ENCODE measurements around the gene STXBP2. TPM values are rescaled to one million over a fixed set of nuclear protein-coding genes. Genes with fewer than 3 reads are reported as not detected.
A peak's percentile ranks its signal among the peaks of the same experiment; 100 is the strongest.

Gene STXBP2
- total and polyA plus RNA-seq, 8 donors = 32.5 to 277 (median 41.7) TPM

DNA sequence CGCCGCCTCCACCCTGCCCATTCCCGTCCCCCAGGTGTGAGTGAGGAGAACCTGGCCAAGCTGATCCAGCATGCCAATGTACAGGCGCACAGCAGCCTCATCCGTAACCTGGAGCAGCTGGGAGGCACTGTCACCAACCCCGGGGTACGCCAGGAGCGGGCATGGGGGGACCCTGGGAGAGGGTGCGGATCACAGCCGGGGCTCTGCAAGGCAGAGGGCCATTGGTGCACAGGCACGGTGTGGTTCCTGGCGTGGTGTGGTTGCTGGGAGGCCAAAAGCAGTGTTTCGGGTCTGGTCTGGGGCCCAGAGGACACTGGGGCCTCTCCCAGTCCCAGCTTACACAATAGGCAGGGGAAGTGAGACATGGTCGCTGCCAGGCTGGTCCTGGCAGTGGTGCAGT, 8.3 kb downstream of the STXBP2 start:
- DNase-seq (peak in 1 of 4 donors; percentile 80), ATAC-seq (peak; percentile 22)
- Histone ChIP-seq H3K9me3 (no peaks in the 10 kb centered on the region), H3K4me1 (peaks cover 0 to 36% of the 10 kb centered on the region in 2 donors), H3K27ac (peak overlapping the region in 1 of 2 donors; percentile 83), H3K36me3 (peaks cover 0 to 64% of the 10 kb centered on the region in 2 donors), H3K4me3 (peak overlapping the region in 1 of 2 donors; percentile 41), H3K27me3 (peaks cover 0 to 6% of the 10 kb centered on the region in 2 donors)
- intact Hi-C loops (cut with DNase I) = no loop called here
- TF ChIP-seq, protein P1, sequence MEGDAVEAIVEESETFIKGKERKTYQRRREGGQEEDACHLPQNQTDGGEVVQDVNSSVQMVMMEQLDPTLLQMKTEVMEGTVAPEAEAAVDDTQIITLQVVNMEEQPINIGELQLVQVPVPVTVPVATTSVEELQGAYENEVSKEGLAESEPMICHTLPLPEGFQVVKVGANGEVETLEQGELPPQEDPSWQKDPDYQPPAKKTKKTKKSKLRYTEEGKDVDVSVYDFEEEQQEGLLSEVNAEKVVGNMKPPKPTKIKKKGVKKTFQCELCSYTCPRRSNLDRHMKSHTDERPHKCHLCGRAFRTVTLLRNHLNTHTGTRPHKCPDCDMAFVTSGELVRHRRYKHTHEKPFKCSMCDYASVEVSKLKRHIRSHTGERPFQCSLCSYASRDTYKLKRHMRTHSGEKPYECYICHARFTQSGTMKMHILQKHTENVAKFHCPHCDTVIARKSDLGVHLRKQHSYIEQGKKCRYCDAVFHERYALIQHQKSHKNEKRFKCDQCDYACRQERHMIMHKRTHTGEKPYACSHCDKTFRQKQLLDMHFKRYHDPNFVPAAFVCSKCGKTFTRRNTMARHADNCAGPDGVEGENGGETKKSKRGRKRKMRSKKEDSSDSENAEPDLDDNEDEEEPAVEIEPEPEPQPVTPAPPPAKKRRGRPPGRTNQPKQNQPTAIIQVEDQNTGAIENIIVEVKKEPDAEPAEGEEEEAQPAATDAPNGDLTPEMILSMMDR (IDR thresholded peaks at IDR 0.05) = no peak

DNA sequence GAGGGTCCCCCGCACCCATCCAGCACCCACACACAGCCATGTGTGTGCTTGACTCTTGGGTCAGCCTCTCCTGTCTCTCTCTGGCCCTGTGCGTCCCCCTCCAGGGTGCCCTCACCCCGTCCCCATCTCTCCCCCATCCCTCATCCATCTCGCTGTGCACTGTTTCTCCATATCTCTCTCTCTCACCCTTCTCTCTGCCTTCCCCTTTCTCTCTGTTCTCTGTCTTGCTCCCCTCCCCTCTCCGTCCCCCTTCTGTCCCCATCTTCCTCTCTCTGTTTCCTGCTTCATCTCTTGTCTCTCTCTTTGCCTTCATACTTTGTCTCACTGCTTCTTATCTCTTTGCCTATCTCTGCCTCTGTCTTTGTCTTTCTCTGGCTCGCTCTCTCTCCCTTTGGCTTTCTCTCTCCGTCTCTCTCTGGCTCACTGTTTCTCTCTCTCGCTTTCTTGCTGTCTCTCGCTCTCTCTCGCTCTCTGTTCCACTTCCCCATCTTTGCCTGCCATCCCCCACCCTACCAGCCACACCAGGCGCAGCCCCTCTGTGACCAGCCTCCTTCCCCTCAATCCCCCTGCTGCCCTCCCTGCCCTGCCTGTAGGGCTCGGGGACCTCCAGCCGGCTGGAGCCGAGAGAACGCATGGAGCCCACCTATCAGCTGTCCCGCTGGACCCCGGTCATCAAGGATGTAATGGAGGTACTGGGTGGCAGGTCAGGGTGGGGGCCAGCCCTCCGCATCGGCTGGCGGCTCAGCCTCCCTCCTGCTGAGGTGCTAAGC, 8.9 kb downstream of the STXBP2 start:
- intact Hi-C loops (cut with DNase I) = no loop called here
- TF ChIP-seq, protein P1 (IDR thresholded peaks at IDR 0.05) = no peak
- Histone ChIP-seq H3K4me1 (peaks cover 0 to 36% of the 10 kb centered on the region in 2 donors), H3K27me3 (peaks cover 0 to 6% of the 10 kb centered on the region in 2 donors), H3K36me3 (peaks cover 0 to 57% of the 10 kb centered on the region in 2 donors), H3K9me3 (no peaks in the 10 kb centered on the region), H3K27ac (peak overlapping the region in 1 of 2 donors; percentile 83), H3K4me3 (peak overlapping the region in 1 of 2 donors; percentile 41)
- no peak for ATAC-seq
- DNase-seq = peak in 1 of 4 donors; percentile 70

DNA sequence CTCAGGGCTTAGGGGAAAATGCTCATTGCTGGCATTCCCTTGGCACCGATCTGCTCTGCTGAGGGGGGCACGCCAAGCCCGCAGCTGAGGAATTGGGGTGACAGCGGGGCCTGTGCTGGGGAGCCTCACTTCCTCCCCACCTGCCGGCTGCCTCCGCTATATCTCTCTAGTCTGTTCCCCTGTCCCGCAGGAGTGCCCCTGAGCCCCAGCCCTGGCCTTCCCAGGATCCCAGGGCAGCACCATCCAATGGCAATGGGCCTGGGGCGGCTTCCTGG, 9.5 kb downstream of the STXBP2 start:
- Histone ChIP-seq H3K36me3 (peaks cover 0 to 55% of the 10 kb centered on the region in 2 donors), H3K4me3 (peak overlapping the region in 1 of 2 donors; percentile 41), H3K9me3 (no peaks in the 10 kb centered on the region), H3K27me3 (peaks cover 0 to 6% of the 10 kb centered on the region in 2 donors), H3K27ac (peak overlapping the region in 1 of 2 donors; percentile 83), H3K4me1 (peaks cover 0 to 37% of the 10 kb centered on the region in 2 donors)
- TF ChIP-seq, protein P1 (IDR thresholded peaks at IDR 0.05) = no peak
- no peak for ATAC-seq
- peak in 1 of 4 donors; percentile 77 for DNase-seq
- intact Hi-C loops (cut with DNase I) = no loop called here

DNA sequence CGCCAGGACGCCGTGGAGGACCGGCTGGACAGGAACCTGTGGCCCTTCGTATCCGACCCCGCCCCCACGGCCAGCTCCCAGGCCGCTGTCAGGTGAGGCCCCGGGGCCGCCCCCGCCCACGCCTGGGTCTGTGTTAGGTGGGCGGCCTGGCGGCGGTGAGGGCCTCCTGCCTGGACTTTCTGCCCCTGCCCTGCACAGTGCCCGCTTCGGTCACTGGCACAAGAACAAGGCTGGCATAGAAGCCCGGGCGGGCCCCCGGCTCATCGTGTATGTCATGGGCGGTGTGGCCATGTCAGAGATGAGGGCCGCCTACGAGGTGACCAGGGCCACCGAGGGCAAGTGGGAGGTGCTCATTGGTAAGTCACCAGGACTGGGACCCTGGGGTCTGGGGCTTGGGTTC, 10.2 kb downstream of the STXBP2 start:
- H3K9me3 ChIP-seq = no peaks in the 10 kb centered on the region
- peaks cover 0 to 45% of the 10 kb centered on the region in 2 donors for H3K4me1 ChIP-seq
- peak overlapping the region in 1 of 2 donors; percentile 83 for H3K27ac ChIP-seq
- intact Hi-C loops (cut with DNase I) = no loop called here
- TF ChIP-seq, protein P1 (IDR thresholded peaks at IDR 0.05) = no peak
- ATAC-seq (no peak), DNase-seq (peak in 1 of 4 donors; percentile 76)
- H3K27me3 ChIP-seq = peaks cover 0 to 6% of the 10 kb centered on the region in 2 donors
- H3K4me3 ChIP-seq = peak overlapping the region in 1 of 2 donors; percentile 41
- H3K36me3 ChIP-seq = peaks cover 0 to 47% of the 10 kb centered on the region in 2 donors

DNA sequence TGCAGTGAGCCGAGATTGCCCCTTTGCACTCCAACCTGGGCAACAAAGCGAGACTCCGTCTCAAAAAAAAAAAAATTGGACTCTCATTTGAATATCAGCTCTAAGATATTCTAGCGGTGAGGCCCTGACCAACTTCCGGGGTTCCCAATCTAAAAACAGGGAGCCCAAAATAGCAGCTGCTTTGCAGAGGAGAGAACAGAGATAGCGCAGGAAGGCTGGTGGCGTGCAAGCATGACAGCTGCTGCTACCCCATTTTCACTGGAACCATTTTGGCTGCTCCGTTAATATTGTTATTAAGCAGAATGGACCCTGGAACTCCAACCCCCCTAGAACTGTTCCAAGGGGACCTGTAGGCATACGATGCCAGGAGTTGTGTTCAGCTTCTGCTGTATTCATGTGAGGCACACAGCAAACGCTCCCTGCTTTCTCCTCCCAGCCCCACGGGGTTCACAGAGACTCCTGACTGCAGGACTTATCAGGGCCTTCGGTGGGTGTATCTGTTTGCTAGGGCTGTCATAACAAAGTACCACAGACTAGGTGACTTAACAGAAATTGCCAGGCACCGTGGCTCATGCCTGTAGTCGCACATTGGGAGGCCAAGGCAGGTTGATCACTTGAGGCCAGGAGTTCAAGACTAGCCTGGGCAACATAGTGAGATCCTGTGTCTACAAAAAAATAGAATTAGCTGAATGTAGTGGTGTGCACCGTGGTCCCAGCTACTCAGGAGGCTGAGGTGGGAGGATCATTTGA, 11.5 kb downstream of the STXBP2 start:
- Histone ChIP-seq H3K9me3 (no peaks in the 10 kb centered on the region), H3K4me3 (no peak overlapping the region), H3K36me3 (peaks cover 0 to 39% of the 10 kb centered on the region in 2 donors), H3K27me3 (peaks cover 0 to 6% of the 10 kb centered on the region in 2 donors), H3K27ac (no peak overlapping the region), H3K4me1 (peaks cover 4 to 58% of the 10 kb centered on the region in 2 donors)
- intact Hi-C loops (cut with DNase I) = no loop called here
- TF ChIP-seq, protein P1 (IDR thresholded peaks at IDR 0.05) = no peak
- ATAC-seq (no peak), DNase-seq (no peak)
